ENCODE data around the gene PCDHA1. TPM values are rescaled to one million over a fixed set of nuclear protein-coding genes. Genes with fewer than 3 reads are reported as not detected.

PCDHA1 gene
- total RNA-seq, 1 donor from 2014 or later: not detected

GRCh38 chr5:140925806-140926442 is 140.0 kb downstream of the PCDHA1 start, which contains the start of gene PCDHAC1:
Gene PCDHAC1 (plus strand): TSS chr5:140926299. CDS start chr5:140926893, 594 bp downstream.
- H3K27ac Mint-ChIP-seq (ENCODE audit: unreplicated experiment): peak within 1 kb of the TSS; percentile 86
- TF ChIP-seq CTCF (IDR thresholded peaks at IDR 0.05): no peak
- peaks cover 18% of the 10 kb centered on the region for H3K4me1 Mint-ChIP-seq (ENCODE audit: low read depth)
- H3K4me3 Mint-ChIP-seq (ENCODE audit: unreplicated experiment): peak within 1 kb of the TSS; percentile 80
- no peaks in the 10 kb centered on the region for H3K27me3 Mint-ChIP-seq (ENCODE audit: low read depth)
- H3K9me3 Mint-ChIP-seq (ENCODE audit: low read depth): no peaks in the 10 kb centered on the region
- no peak for DNase-seq (ENCODE audit: low spot score)
- no peaks in the 10 kb centered on the region for H3K36me3 Mint-ChIP-seq (ENCODE audit: low read depth)

- Mint-ChIP-seq H3K4me3 (ENCODE audit: unreplicated experiment) (peak overlapping the region; percentile 80), H3K27ac (ENCODE audit: unreplicated experiment) (peak overlapping the region; percentile 86), H3K36me3 (ENCODE audit: low read depth) (no peaks in the 10 kb centered on the region), H3K27me3 (ENCODE audit: low read depth) (no peaks in the 10 kb centered on the region), H3K9me3 (ENCODE audit: low read depth) (no peaks in the 10 kb centered on the region), H3K4me1 (ENCODE audit: low read depth) (peaks cover 18% of the 10 kb centered on the region)
- DNase-seq (ENCODE audit: low spot score): peak; percentile 97
- peak; percentile 99 for TF ChIP-seq CTCF (IDR thresholded peaks at IDR 0.05)
These were observed 140.7 kb downstream of the PCDHA1 start for GRCh38 chr5:140926443-140927227.

- H3K27ac Mint-ChIP-seq (ENCODE audit: unreplicated experiment): peak overlapping the region; percentile 86
- no peak for DNase-seq (ENCODE audit: low spot score)
- no peaks in the 10 kb centered on the region for H3K27me3 Mint-ChIP-seq (ENCODE audit: low read depth)
- H3K4me1 Mint-ChIP-seq (ENCODE audit: low read depth): peaks cover 18% of the 10 kb centered on the region
- H3K36me3 Mint-ChIP-seq (ENCODE audit: low read depth): no peaks in the 10 kb centered on the region
- H3K4me3 Mint-ChIP-seq (ENCODE audit: unreplicated experiment): peak overlapping the region; percentile 80
- no peak for TF ChIP-seq CTCF (IDR thresholded peaks at IDR 0.05)
- no peaks in the 10 kb centered on the region for H3K9me3 Mint-ChIP-seq (ENCODE audit: low read depth)
These were observed 141.3 kb downstream of the PCDHA1 start for GRCh38 chr5:140927228-140927573.

DNA sequence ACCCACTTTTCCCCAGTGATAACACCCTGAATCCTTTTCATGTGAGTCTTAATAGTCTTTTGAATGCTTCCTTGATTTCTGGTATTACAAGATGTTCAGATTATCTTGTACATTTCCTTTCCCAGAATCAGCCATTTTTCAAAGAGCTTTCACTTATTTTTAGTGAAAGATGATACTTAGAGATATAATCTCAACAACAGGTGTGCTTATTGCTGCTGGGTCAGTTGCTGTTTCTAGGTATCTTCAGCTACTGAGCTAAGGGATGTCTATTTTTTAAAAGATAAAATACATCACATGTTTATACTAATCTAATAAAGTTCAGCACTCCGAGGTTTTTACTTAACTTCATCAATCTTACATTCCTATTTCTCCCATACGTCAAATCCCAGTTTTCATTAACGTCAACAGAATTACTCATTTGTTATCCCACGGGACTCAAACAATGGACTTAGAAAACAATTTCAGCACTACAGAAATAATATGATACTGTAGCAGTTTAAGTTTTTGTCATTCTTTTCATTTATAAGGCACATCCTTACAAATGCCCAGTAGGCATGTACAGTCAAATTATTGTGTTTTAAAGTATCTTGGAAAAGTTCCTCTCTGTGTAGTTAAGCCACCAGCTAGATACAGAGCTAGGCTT is 149.1 kb downstream of the PCDHA1 start:
- peaks cover 4% of the 10 kb centered on the region for H3K9me3 Mint-ChIP-seq (ENCODE audit: low read depth)
- no peaks in the 10 kb centered on the region for H3K36me3 Mint-ChIP-seq (ENCODE audit: low read depth)
- H3K4me1 Mint-ChIP-seq (ENCODE audit: low read depth): peaks cover 3% of the 10 kb centered on the region
- H3K27me3 Mint-ChIP-seq (ENCODE audit: low read depth): no peaks in the 10 kb centered on the region
- no peak for TF ChIP-seq CTCF (IDR thresholded peaks at IDR 0.05)
- DNase-seq (ENCODE audit: low spot score): no peak
- no peak overlapping the region for H3K27ac Mint-ChIP-seq (ENCODE audit: unreplicated experiment)
- H3K4me3 Mint-ChIP-seq (ENCODE audit: unreplicated experiment): no peak overlapping the region

- Mint-ChIP-seq H3K9me3 (ENCODE audit: low read depth) (peaks cover 9% of the 10 kb centered on the region), H3K27me3 (ENCODE audit: low read depth) (no peaks in the 10 kb centered on the region)
These were observed 160.6 kb downstream of the PCDHA1 start for GRCh38 chr5:140946578-140946977.

More at GRCh38 chr5:140946578-140946977, 160.6 kb downstream of the PCDHA1 start:
- Mint-ChIP-seq H3K36me3 (ENCODE audit: low read depth) (peaks cover 8% of the 10 kb centered on the region), H3K4me1 (ENCODE audit: low read depth) (peaks cover 2% of the 10 kb centered on the region), H3K27ac (ENCODE audit: unreplicated experiment) (no peak overlapping the region), H3K4me3 (ENCODE audit: unreplicated experiment) (no peak overlapping the region)
- no peak for TF ChIP-seq CTCF (IDR thresholded peaks at IDR 0.05)
- no peak for DNase-seq (ENCODE audit: low spot score)
